ENCODE data around the gene COPA. TPM values are rescaled to one million over a fixed set of nuclear protein-coding genes. Genes with fewer than 3 reads are reported as not detected.

COPA gene
- total and polyA plus RNA-seq, 12 donors, result 58.4 to 209 (median 134) TPM

- H3K27ac ChIP-seq, result peak overlapping the region; percentile 87 to 98 (median 97)
- peak; percentile 38 to 73 (median 54) for DNase-seq
- peaks cover 18 to 46% of the 10 kb centered on the region in 2 donors for H3K4me1 ChIP-seq (replicated peaks in 1 of 2)
- 0 to 2% (median 1%) methylated on average over 8 of the region's 8 CpGs for WGBS, 4 donors
- intact Hi-C loops (cut with DNase I), result no loop called here
- no peaks in the 10 kb centered on the region for H3K27me3 ChIP-seq
- H3K4me3 ChIP-seq, result peak overlapping the region; percentile 7 to 95 (median 86)
- no peaks in the 10 kb centered on the region for H3K36me3 ChIP-seq (replicated peaks in 1 of 2)
- H3K9me3 ChIP-seq (replicated peaks in 1 of 3), result no peaks in the 10 kb centered on the region
- TF ChIP-seq POLR2A (IDR thresholded peaks at IDR 0.05), result peak in 1 of 2 donors; percentile 36
- TF ChIP-seq CTCF (IDR thresholded peaks at IDR 0.05), result no peak
Measured at GRCh38 chr1:160261556-160261892, 81.5 kb downstream of the COPA start.

- DNase-seq, result peak in 2 of 7 donors; percentile 16 to 19
- TF ChIP-seq POLR2A (IDR thresholded peaks at IDR 0.05) (no peak), CTCF (IDR thresholded peaks at IDR 0.05) (no peak)
- intact Hi-C loops (cut with DNase I), result no loop called here
- peak overlapping the region in 4 of 5 donors; percentile 96 to 98 (median 98) for H3K27ac ChIP-seq
- WGBS, 4 donors, result 21 to 25% (median 23%) methylated on average over 6 of the region's 6 CpGs
- H3K9me3 ChIP-seq (replicated peaks in 1 of 3), result no peaks in the 10 kb centered on the region
- no peaks in the 10 kb centered on the region for H3K27me3 ChIP-seq
- H3K36me3 ChIP-seq (replicated peaks in 1 of 2), result no peaks in the 10 kb centered on the region
- H3K4me3 ChIP-seq, result peak overlapping the region in 1 of 4 donors; percentile 86
- H3K4me1 ChIP-seq (replicated peaks in 1 of 2), result peaks cover 18 to 52% of the 10 kb centered on the region in 2 donors
Measured at GRCh38 chr1:160260406-160261382, 82.4 kb downstream of the COPA start.

DNA sequence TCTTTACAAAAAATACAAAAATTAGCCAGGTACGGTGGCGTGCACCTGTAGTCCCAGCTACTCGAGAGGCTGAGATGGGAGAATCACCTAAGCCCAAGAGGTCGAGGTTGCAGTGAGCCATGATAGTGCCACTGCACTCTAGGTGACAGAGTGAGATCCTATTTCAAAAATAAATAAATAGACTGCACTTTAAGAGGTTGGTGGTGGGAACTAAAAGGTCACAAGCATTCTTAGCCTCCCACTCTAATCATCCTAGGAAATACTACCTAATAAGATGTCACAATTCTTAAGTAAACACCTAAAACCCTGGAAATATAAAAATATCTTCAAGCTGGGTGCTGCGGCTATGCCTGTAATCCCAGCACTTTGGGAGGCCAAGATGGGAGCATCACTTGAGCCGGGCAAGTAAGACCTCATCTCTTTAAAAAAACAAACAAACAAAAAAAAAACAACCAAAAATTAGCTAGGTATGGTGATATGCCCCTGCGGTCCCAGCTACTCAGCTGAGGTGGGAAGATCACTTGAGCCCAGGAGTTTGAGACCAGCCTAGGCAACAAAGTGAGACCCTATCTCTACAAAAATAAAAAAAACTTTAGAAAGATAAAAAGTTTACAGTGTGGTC, 84.8 kb downstream of the COPA start:
- H3K36me3 ChIP-seq (replicated peaks in 1 of 2), result no peaks in the 10 kb centered on the region
- H3K27ac ChIP-seq, result no peak overlapping the region
- no peak for DNase-seq
- intact Hi-C loops (cut with DNase I), result loop anchor here (5.0 to 10.0 kb wide), 3 partner anchors 51 to 153 kb away; partner anchors contain the start of genes CASQ1 (in 1 of the 2) and PEA15 (in 1 of the 2)
- H3K4me1 ChIP-seq (replicated peaks in 1 of 2), result peaks cover 18 to 52% of the 10 kb centered on the region in 2 donors
- TF ChIP-seq CTCF (IDR thresholded peaks at IDR 0.05) (no peak), POLR2A (IDR thresholded peaks at IDR 0.05) (no peak)
- H3K9me3 ChIP-seq (replicated peaks in 1 of 3), result no peaks in the 10 kb centered on the region
- WGBS, 4 donors, result 91 to 96% (median 96%) methylated on average over 7 of the region's 7 CpGs
- no peaks in the 10 kb centered on the region for H3K27me3 ChIP-seq
- H3K4me3 ChIP-seq, result no peak overlapping the region

- H3K4me1 ChIP-seq (replicated peaks in 1 of 2), result peaks cover 15 to 52% of the 10 kb centered on the region in 2 donors
- 84 to 98% (median 94%) methylated on average over 6 of the region's 6 CpGs for whole genome bisulfite sequencing, 4 donors
- TF ChIP-seq POLR2A (IDR thresholded peaks at IDR 0.05) (no peak), CTCF (IDR thresholded peaks at IDR 0.05) (no peak)
- no peaks in the 10 kb centered on the region for H3K27me3 ChIP-seq
- intact Hi-C loops (cut with DNase I), result loop anchor here (5.0 to 10.0 kb wide), 3 partner anchors 50 to 153 kb away; partner anchors contain the start of genes CASQ1 (in 1 of the 2) and PEA15 (in 1 of the 2)
- no peak for DNase-seq
- H3K36me3 ChIP-seq (replicated peaks in 1 of 2), result no peaks in the 10 kb centered on the region
- no peak overlapping the region for H3K4me3 ChIP-seq
- peak overlapping the region in 1 of 5 donors; percentile 9 for H3K27ac ChIP-seq
- H3K9me3 ChIP-seq (replicated peaks in 1 of 3), result no peaks in the 10 kb centered on the region
Measured at GRCh38 chr1:160257411-160258015, 85.5 kb downstream of the COPA start.
